ENCODE data around the gene PHACTR4. TPM values are rescaled to one million over a fixed set of nuclear protein-coding genes. Genes with fewer than 3 reads are reported as not detected.
A peak's percentile ranks its signal among the peaks of the same experiment; 100 is the strongest.
"Not testable (repeated sequence)": the region's sequence is repeated elsewhere in the genome, so short reads cannot be mapped to it uniquely, and the experiment has no call there.

The PHACTR4 gene
- total and polyA plus RNA-seq, 12 donors: 12.0 to 44.8 (median 23.0) TPM

DNA sequence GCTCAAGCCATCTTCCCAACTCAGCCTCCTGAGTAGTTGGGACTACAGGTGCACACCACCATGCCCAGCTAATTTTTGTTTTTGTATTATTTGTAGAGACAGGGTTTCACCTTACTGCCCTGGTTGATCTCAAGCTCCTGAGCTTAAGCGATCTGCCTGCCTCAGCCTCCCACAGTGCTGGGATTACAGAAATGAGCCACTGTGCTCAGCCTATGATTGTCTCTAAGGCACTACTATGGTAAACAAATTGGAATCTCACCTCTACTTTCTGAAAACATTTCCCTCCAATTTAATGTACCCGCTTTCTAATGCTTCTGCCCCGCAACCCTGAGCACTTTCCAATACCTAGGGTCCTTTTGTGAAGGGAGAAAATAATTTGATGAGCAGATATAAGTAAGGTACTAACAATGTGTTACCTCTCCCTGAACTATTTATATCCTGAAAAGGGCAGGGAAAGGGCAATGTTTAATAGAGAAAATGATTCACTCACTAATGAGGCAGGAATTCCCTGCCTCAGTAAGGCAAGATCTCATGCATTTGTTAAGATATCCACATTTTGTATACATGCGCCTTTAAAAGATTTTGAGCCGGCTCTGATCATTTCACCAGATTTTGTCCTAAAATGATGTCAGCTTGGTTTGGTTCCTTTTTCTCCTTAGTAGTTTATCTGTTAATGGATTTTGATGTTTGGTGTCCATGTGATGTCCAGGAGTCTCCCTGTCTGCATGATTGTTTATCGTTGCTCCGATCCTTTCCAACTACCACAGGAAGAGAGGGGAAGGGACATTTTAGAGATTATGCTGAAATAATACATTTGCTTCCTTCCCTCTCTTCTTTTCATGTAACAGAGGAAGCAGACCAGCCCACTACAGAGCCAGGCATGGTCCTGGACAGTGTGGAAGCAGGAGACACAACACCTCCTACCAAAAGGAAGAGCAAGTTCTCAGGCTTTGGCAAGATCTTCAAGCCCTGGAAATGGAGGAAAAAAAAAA, 89.0 kb downstream of the PHACTR4 start:
- no peaks in the 10 kb centered on the region for H3K9me3 ChIP-seq (replicated peaks in 1 of 3)
- WGBS, 4 donors: 80 to 90% (median 82%) methylated on average over 7 of the region's 7 CpGs
- TF ChIP-seq POLR2A (IDR thresholded peaks at IDR 0.05): no peak
- TF ChIP-seq, protein P1, sequence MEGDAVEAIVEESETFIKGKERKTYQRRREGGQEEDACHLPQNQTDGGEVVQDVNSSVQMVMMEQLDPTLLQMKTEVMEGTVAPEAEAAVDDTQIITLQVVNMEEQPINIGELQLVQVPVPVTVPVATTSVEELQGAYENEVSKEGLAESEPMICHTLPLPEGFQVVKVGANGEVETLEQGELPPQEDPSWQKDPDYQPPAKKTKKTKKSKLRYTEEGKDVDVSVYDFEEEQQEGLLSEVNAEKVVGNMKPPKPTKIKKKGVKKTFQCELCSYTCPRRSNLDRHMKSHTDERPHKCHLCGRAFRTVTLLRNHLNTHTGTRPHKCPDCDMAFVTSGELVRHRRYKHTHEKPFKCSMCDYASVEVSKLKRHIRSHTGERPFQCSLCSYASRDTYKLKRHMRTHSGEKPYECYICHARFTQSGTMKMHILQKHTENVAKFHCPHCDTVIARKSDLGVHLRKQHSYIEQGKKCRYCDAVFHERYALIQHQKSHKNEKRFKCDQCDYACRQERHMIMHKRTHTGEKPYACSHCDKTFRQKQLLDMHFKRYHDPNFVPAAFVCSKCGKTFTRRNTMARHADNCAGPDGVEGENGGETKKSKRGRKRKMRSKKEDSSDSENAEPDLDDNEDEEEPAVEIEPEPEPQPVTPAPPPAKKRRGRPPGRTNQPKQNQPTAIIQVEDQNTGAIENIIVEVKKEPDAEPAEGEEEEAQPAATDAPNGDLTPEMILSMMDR (IDR thresholded peaks at IDR 0.05): no peak
- H3K36me3 ChIP-seq (replicated peaks in 1 of 2): no peaks in the 10 kb centered on the region
- H3K27ac ChIP-seq: peak overlapping the region in 1 of 5 donors; percentile 20
- H3K27me3 ChIP-seq: no peaks in the 10 kb centered on the region
- no peak for DNase-seq
- no peak overlapping the region for H3K4me3 ChIP-seq
- peaks cover 0 to 19% of the 10 kb centered on the region in 2 donors for H3K4me1 ChIP-seq (replicated peaks in 1 of 2)
- intact Hi-C loops (cut with DNase I): no loop called here

DNA sequence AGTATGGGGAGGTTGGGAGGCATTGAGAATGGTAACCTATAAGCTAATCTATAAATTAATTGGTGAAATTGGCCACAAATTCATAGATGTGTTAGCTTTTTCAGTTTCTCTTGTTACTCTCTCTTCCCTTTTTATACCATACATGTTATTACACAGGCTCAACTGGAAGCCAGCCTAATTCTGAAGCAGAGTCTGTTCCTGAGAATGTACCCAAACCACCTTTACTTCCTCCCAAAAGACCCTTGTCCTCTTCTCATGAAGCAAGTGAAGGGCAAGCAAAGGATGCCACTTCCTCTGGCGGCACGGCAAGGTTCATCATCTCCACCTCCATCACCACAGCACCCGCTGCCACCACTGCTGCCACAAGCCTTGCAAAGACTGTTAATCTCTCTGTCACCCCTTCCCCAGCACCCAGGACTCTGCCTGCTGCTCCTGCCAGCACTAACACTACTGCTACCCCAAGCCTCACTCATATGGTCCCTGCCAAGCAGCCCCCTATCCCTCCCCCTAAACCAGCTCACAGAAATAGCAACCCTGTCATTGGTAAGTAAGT, 96.8 kb downstream of the PHACTR4 start:
- intact Hi-C loops (cut with DNase I): no loop called here
- no peak for TF ChIP-seq POLR2A (IDR thresholded peaks at IDR 0.05)
- TF ChIP-seq, protein P1 (IDR thresholded peaks at IDR 0.05): no peak
- Histone ChIP-seq H3K4me1 (replicated peaks in 1 of 2) (no peaks in the 10 kb centered on the region), H3K27me3 (no peaks in the 10 kb centered on the region), H3K4me3 (no peak overlapping the region), H3K36me3 (replicated peaks in 1 of 2) (peaks cover 0 to 14% of the 10 kb centered on the region in 2 donors), H3K9me3 (replicated peaks in 1 of 3) (no peaks in the 10 kb centered on the region), H3K27ac (no peak overlapping the region)
- DNase-seq: no peak
- 80 to 93% (median 88%) methylated on average over 3 of the region's 3 CpGs for WGBS, 4 donors

DNA sequence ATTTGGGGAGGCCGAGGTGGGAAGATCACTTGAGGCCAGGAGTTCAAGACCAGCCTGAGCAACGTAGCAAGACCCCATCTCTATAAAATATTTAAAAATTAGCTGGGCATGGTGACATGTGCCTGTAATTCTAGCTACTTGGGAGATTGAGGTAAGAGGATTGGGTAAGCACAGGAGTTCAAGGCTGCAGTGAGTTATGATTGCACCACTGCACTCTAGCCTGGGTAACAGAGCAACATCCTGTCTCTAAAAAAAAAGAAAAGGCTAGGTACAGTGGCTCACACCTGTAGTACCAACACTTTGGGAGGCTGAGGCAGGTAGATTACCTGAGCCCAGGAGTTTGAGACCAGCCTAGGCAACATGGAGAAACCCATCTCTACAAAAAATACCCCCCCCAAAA, 100.6 kb downstream of the PHACTR4 start:
- intact Hi-C loops (cut with DNase I): no loop called here
- no peaks in the 10 kb centered on the region for H3K4me1 ChIP-seq (replicated peaks in 1 of 2)
- 50 to 92% (median 77%) methylated on average over 2 of the region's 2 CpGs for WGBS, 4 donors
- H3K9me3 ChIP-seq (replicated peaks in 1 of 3): no peaks in the 10 kb centered on the region
- no peak overlapping the region for H3K27ac ChIP-seq
- H3K27me3 ChIP-seq: no peaks in the 10 kb centered on the region
- TF ChIP-seq POLR2A (IDR thresholded peaks at IDR 0.05): no peak
- TF ChIP-seq, protein P1 (IDR thresholded peaks at IDR 0.05): no peak
- H3K36me3 ChIP-seq (replicated peaks in 1 of 2): peaks cover 0 to 17% of the 10 kb centered on the region in 2 donors
- no peak for DNase-seq
- no peak overlapping the region for H3K4me3 ChIP-seq

DNA sequence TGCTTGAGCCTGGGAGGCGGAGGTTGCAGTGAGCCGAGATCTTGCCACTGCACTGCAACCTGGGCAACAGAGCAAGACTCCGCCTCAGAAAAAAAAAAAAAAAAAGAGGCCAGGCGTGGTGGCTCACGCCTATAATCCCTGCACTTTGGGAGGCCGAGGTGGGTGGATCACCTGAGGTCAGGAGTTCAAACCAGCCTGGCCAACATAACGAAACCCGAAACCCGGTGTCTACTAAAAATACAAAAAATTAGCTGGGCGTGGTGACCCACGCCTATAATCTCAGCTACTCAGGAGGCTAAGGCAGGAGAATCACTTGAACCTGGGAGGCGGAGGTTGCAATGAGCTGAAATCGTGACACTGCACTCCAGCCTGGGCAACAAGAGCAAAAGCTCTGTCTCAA, 110.0 kb downstream of the PHACTR4 start:
- H3K36me3 ChIP-seq (replicated peaks in 1 of 2): peaks cover 0 to 48% of the 10 kb centered on the region in 2 donors
- H3K4me1 ChIP-seq (replicated peaks in 1 of 2); H3K27ac ChIP-seq; DNase-seq; H3K9me3 ChIP-seq (replicated peaks in 1 of 3); H3K4me3 ChIP-seq; intact Hi-C loops (cut with DNase I); H3K27me3 ChIP-seq: not testable (repeated sequence)
- 91 to 96% (median 94%) methylated on average over 12 to 13 of the region's 13 CpGs for WGBS, 4 donors

Measured in adrenal gland (tissue), 12 donors.